Left lung (tissue), 8 donors: Measurements from ENCODE around the gene KLK11. TPM values are rescaled to one million over a fixed set of nuclear protein-coding genes. Genes with fewer than 3 reads are reported as not detected.

Experiments used
- polyA plus RNA-seq, 6 donors: library from polyadenylated mRNA; unstranded; fragments of 120-200 nt; gene quantifications; one replicate each; pipeline ENCODE4 v1.2.1, GENCODE V29; 2013; ENCODE audit not compliant: insufficient read length in 6 of 6
- total RNA-seq, 2 donors: library from RNA; stranded (reverse); fragmentation: NEBNext Ultra II Directional; extraction: Animal tissue kit (Norgen Biotek cat#: 25700); gene quantifications; one replicate each; pipeline ENCODE4 v1.2.1, GENCODE V29; 2021
- donor health status: DM: no; HTN: yes; CAD: no.
- donor health status: DM: no; HTN: no; CAD: no.

KLK11 gene
- total and polyA plus RNA-seq, 8 donors: 1.6 to 7.2 (median 3.7) TPM

Other genes with a start within 250 kb of the KLK11 start
- gene ACP4, start 236.2 kb downstream of the KLK11 start, total RNA-seq: not detected
- under 1 TPM in 4 of 6 donors, not detected in 2; 0.12 to 0.42 (median 0.16) TPM for gene ACP4, start 236.2 kb downstream of the KLK11 start, polyA plus RNA-seq
- gene KLK1, start 202.8 kb downstream of the KLK11 start, total RNA-seq: under 1 TPM; 0.41 to 0.76 TPM
- gene KLK1, start 202.8 kb downstream of the KLK11 start, polyA plus RNA-seq: under 1 TPM; 0.29 to 0.75 (median 0.60) TPM
- not detected for gene KLK15, start 193.0 kb downstream of the KLK11 start, total RNA-seq
- not detected for gene KLK15, start 193.0 kb downstream of the KLK11 start, polyA plus RNA-seq
- not detected for gene KLK3, start 171.7 kb downstream of the KLK11 start, total RNA-seq
- not detected for gene KLK3, start 171.7 kb downstream of the KLK11 start, polyA plus RNA-seq
- not detected for gene KLK2, start 153.2 kb downstream of the KLK11 start, total RNA-seq
- not detected for gene KLK2, start 153.2 kb downstream of the KLK11 start, polyA plus RNA-seq
- gene KLK4, start 115.2 kb downstream of the KLK11 start, total RNA-seq: not detected
- gene KLK4, start 115.2 kb downstream of the KLK11 start, polyA plus RNA-seq: not detected
- under 1 TPM in 1 of 2 donors, not detected in 1; 0.52 TPM for gene KLK5, start 73.6 kb downstream of the KLK11 start, total RNA-seq
- gene KLK5, start 73.6 kb downstream of the KLK11 start, polyA plus RNA-seq: under 1 TPM; 0.21 to 0.99 (median 0.40) TPM
- not detected for gene KLK6, start 57.0 kb downstream of the KLK11 start, total RNA-seq
- gene KLK6, start 57.0 kb downstream of the KLK11 start, polyA plus RNA-seq: under 1 TPM; 0.15 to 0.47 (median 0.29) TPM
- gene KLK7, start 42.7 kb downstream of the KLK11 start, total RNA-seq: under 1 TPM in 1 of 2 donors, not detected in 1; 0.55 TPM
- under 1 TPM in 3 of 6 donors, not detected in 3; 0.08 to 0.09 (median 0.08) TPM for gene KLK7, start 42.7 kb downstream of the KLK11 start, polyA plus RNA-seq
- gene KLK8, start 25.0 kb downstream of the KLK11 start, total RNA-seq: not detected
- gene KLK8, start 25.0 kb downstream of the KLK11 start, polyA plus RNA-seq: under 1 TPM in 1 of 6 donors, not detected in 5; 0.24 TPM
- 1 to 10 TPM; 1.3 to 3.4 TPM for gene KLK10, start 6.9 kb downstream of the KLK11 start, total RNA-seq
- gene KLK10, start 6.9 kb downstream of the KLK11 start, polyA plus RNA-seq: 1 to 10 TPM in 2 of 6 donors, under 1 TPM in 4; 0.35 to 2.1 (median 0.68) TPM
- gene KLK12, start 8.4 kb upstream of the KLK11 start, total RNA-seq: under 1 TPM in 1 of 2 donors, not detected in 1; 0.39 TPM
- 1 to 10 TPM in 2 of 6 donors, under 1 TPM in 4; 0.31 to 1.3 (median 0.65) TPM for gene KLK12, start 8.4 kb upstream of the KLK11 start, polyA plus RNA-seq
- gene KLK13, start 38.5 kb upstream of the KLK11 start, total RNA-seq: 1 to 10 TPM in 1 of 2 donors, under 1 TPM in 1; 0.38 to 1.8 TPM
- under 1 TPM; 0.16 to 0.56 (median 0.22) TPM for gene KLK13, start 38.5 kb upstream of the KLK11 start, polyA plus RNA-seq
- gene KLK14, start 56.3 kb upstream of the KLK11 start, total RNA-seq: under 1 TPM; 0.26 to 0.37 TPM
- under 1 TPM in 4 of 6 donors, not detected in 2; 0.17 to 0.45 (median 0.23) TPM for gene KLK14, start 56.3 kb upstream of the KLK11 start, polyA plus RNA-seq
- 1 to 10 TPM; 7.4 to 9.9 TPM for gene CTU1, start 81.8 kb upstream of the KLK11 start, total RNA-seq
- 1 to 10 TPM; 1.6 to 3.7 (median 2.3) TPM for gene CTU1, start 81.8 kb upstream of the KLK11 start, polyA plus RNA-seq
- gene SIGLEC9, start 98.3 kb upstream of the KLK11 start, total RNA-seq: 10 to 100 TPM in 1 of 2 donors, 1 to 10 TPM in 1; 8.0 to 46.5 TPM
- gene SIGLEC9, start 98.3 kb upstream of the KLK11 start, polyA plus RNA-seq: 1 to 10 TPM in 3 of 6 donors, under 1 TPM in 3; 0.63 to 1.7 (median 1.1) TPM
- gene SIGLEC7, start 115.7 kb upstream of the KLK11 start, total RNA-seq: 10 to 100 TPM in 1 of 2 donors, 1 to 10 TPM in 1; 7.3 to 10.4 TPM
- gene SIGLEC7, start 115.7 kb upstream of the KLK11 start, polyA plus RNA-seq: under 1 TPM; 0.63 to 0.91 (median 0.76) TPM
- gene CD33, start 198.5 kb upstream of the KLK11 start, total RNA-seq: 10 to 100 TPM; 15.7 to 26.4 TPM
- 1 to 10 TPM; 3.3 to 4.5 (median 4.1) TPM for gene CD33, start 198.5 kb upstream of the KLK11 start, polyA plus RNA-seq
- gene SIGLECL1, start 224.5 kb upstream of the KLK11 start, total RNA-seq: not detected
- not detected for gene SIGLECL1, start 224.5 kb upstream of the KLK11 start, polyA plus RNA-seq